ENCODE results near the gene PNKD.
A peak's percentile ranks its signal among the peaks of the same experiment; 100 is the strongest.

DNA sequence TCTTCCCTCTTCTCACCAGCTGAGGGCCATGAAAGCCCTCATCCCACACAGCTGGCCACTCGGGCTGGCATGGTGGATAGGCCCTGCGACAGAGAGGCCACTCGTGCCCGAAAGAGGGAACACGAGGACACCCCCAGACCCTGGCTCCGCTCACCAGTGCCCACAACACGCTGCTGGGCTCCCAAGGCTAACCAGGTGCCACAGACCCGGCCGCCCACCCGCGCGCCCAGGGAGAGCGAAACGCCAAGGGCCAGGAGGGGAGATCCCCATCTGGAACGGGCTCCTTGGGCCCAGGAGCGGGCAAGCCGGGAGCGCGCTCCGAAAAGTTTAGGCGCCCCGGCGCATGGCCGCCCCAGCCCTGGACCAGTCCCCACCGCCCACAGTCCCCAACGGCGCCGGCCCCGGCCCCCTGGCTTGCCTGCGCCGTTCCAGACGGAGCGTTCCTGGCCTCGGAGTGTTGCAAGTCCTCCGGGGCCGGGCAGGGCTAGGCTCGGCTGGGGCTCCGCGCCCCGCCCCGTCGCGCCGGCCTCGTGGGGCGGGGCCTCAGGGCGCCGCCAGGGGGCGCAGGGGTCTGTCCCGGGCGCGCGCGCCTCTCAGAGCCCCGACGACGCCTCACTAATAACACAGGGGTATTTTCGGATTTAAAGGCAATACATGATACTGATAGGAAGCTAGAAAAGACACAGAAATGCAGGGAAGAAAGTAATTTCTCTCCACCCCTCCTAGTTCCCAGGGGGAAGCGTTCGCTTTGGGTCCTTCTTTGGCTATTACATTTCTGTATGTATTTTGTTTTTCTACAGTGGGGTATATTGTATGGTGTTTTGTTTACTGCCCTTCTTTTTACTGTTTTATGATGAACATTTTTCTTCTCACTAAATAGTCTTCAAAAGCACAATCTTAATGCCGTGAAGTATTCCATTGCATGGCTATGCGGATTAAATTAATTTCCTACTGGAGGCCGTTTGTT, 22.0 kb downstream of the PNKD start, which contains the start of gene TMBIM1:
- TF ChIP-seq, protein P1, sequence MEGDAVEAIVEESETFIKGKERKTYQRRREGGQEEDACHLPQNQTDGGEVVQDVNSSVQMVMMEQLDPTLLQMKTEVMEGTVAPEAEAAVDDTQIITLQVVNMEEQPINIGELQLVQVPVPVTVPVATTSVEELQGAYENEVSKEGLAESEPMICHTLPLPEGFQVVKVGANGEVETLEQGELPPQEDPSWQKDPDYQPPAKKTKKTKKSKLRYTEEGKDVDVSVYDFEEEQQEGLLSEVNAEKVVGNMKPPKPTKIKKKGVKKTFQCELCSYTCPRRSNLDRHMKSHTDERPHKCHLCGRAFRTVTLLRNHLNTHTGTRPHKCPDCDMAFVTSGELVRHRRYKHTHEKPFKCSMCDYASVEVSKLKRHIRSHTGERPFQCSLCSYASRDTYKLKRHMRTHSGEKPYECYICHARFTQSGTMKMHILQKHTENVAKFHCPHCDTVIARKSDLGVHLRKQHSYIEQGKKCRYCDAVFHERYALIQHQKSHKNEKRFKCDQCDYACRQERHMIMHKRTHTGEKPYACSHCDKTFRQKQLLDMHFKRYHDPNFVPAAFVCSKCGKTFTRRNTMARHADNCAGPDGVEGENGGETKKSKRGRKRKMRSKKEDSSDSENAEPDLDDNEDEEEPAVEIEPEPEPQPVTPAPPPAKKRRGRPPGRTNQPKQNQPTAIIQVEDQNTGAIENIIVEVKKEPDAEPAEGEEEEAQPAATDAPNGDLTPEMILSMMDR (IDR thresholded peaks at IDR 0.05) = peak; percentile 98
- TF ChIP-seq ZFX (IDR thresholded peaks at IDR 0.05; ENCODE audit: borderline replicate concordance) = no peak

Data from 22Rv1 (cell line).